ENCODE data around the gene EEF2K.

The EEF2K gene

DNA sequence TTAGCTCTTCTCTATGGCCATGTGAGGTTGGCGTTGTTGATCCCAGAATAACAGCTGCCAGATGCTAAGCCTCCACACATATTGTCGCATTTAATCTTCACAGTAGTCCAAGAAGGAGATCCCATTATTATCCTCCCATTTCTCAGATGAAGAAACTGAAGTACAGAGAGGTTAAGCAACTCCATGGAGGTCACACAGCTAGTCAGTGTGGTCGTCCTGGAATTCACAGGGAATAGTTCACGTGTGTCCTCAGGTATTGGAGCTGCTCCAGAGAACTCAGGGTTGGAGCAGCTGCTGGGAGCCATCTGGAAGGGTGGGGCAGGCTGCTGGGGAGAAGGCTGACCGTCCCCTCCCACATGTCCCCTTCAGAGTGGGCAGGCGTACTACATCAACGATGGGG is 24.2 kb upstream of the EEF2K start:
- ChIA-PET POLR2A (no interaction called here), CTCF (interaction anchor here (1.6 to 11.8 kb wide), 2 partner anchors 104 to 179 kb away, joined by 3 to 272 read pairs; partner anchors contain the start of genes MOSMO and PDZD9)
- no peak for DNase-seq (ENCODE audit: low read depth, low spot score)
- TF ChIP-seq CTCF (IDR thresholded peaks at IDR 0.05; ENCODE audit: insufficient read depth, low read length, missing control alignments): no peak
- no peak overlapping the region for H3K4me3 ChIP-seq (ENCODE audit: low read depth, low read length)

GRCh38 chr16:22183335-22183734 is 22.7 kb upstream of the EEF2K start:
- H3K4me3 ChIP-seq (ENCODE audit: low read depth, low read length): no peak overlapping the region
- TF ChIP-seq CTCF (IDR thresholded peaks at IDR 0.05; ENCODE audit: insufficient read depth, low read length, missing control alignments): no peak
- ChIA-PET POLR2A (no interaction called here), CTCF (interaction anchor here (11.8 kb wide), 1 partner anchor 181 kb away, joined by 272 read pairs; the partner anchor contains the start of genes MOSMO and PDZD9)
- no peak for DNase-seq (ENCODE audit: low read depth, low spot score)

- TF ChIP-seq CTCF (IDR thresholded peaks at IDR 0.05; ENCODE audit: insufficient read depth, low read length, missing control alignments): peak; percentile 18
- POLR2A ChIA-PET: no interaction called here
- no peak overlapping the region for H3K4me3 ChIP-seq (ENCODE audit: low read depth, low read length)
- no peak for DNase-seq (ENCODE audit: low read depth, low spot score)
- CTCF ChIA-PET: interaction anchor here (0.6 to 11.8 kb wide), 2 partner anchors 106 to 182 kb away, joined by 3 to 272 read pairs; partner anchors contain the start of genes MOSMO and PDZD9
These were observed 22.0 kb upstream of the EEF2K start for GRCh38 chr16:22183901-22184614.

DNA sequence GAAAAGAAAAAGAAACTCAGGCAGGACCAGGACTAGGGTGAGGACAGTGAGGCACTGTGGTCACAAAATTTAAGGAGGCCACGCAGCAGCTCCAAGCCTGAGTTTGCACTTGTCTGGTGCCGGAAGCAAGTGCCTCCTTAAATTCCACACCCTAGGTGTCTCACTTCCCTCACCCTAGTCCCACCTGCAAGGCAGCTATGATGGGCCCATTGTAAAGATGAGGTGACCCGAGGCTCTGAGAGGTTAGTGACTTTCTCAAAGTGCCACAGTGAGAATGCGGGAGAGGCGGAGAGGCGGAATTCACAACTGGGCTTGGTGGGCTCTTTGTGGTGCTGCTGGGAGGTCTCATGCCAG is 21.5 kb upstream of the EEF2K start:
- ChIA-PET POLR2A (no interaction called here), CTCF (interaction anchor here (0.6 to 11.8 kb wide), 3 partner anchors 107 to 527 kb away, joined by 3 to 272 read pairs (median 4); partner anchors contain the start of genes MOSMO and PDZD9)
- no peak overlapping the region for H3K4me3 ChIP-seq (ENCODE audit: low read depth, low read length)
- TF ChIP-seq CTCF (IDR thresholded peaks at IDR 0.05; ENCODE audit: insufficient read depth, low read length, missing control alignments): no peak
- no peak for DNase-seq (ENCODE audit: low read depth, low spot score)

GRCh38 chr16:22186517-22186916 is 19.6 kb upstream of the EEF2K start:
- no peak for DNase-seq (ENCODE audit: low read depth, low spot score)
- ChIA-PET POLR2A (no interaction called here), CTCF (interaction anchor here (0.7 to 11.8 kb wide), 10 partner anchors 20 to 529 kb away, joined by 3 to 272 read pairs (median 4); partner anchors contain the start of genes EEF2K, MOSMO, PDZD9 and UQCRC2)
- no peak overlapping the region for H3K4me3 ChIP-seq (ENCODE audit: low read depth, low read length)
- peak; percentile 6 for TF ChIP-seq CTCF (IDR thresholded peaks at IDR 0.05; ENCODE audit: insufficient read depth, low read length, missing control alignments)

GRCh38 chr16:22188267-22188594 is 17.8 kb upstream of the EEF2K start:
- no peak for DNase-seq (ENCODE audit: low read depth, low spot score)
- TF ChIP-seq CTCF (IDR thresholded peaks at IDR 0.05; ENCODE audit: insufficient read depth, low read length, missing control alignments): no peak
- POLR2A ChIA-PET: interaction anchor here (1.1 kb wide), 1 partner anchor 187 kb away, joined by 5 read pairs; no protein-coding TSS in a partner anchor
- H3K4me3 ChIP-seq (ENCODE audit: low read depth, low read length): no peak overlapping the region
- CTCF ChIA-PET: interaction anchor here (0.6 to 11.8 kb wide), 48 partner anchors 8 to 540 kb away, joined by 3 to 272 read pairs (median 6); partner anchors contain the start of genes MOSMO, PDZD9, POLR3E and UQCRC2

Data from AG04449 (cell line).